Activated naive CD4-positive, alpha-beta T cell treated with anti-CD3 and anti-CD28 coated beads, Interleukin-2, amount 10 ng/mL, durations not matched to agents 7 days and 5 days (primary cell): ENCODE measurements around the gene ZNF462.
"Not testable (repeated sequence)": the region's sequence is repeated elsewhere in the genome, so short reads cannot be mapped to it uniquely, and the experiment has no call there.

Experiments
- CTCF ChIA-PET: fragments of 350-600 bp; sonication (Branson Sonifier 250); formaldehyde crosslinking; loops from one replicate; lab custom pipeline; 2021; ENCODE audit warnings: antibody characterized with exemption; lab: Charles Lee
- DNase-seq: peaks from one replicate; pipeline ENCODE4 v3.0.0-alpha.2; 2020
- H3K27ac Mint-ChIP-seq: one replicate; pipeline ENCODE4 v1.8.0; 2021; ENCODE audit warnings: mild to moderate bottlenecking, moderate library complexity, mixed read lengths
- H3K27me3 Mint-ChIP-seq: one replicate; pipeline ENCODE4 v1.8.0; 2021; ENCODE audit warnings: mild to moderate bottlenecking, mixed read lengths
- H3K36me3 Mint-ChIP-seq: one replicate; pipeline ENCODE4 v1.8.0; 2021; ENCODE audit warnings: mixed read lengths
- H3K4me1 Mint-ChIP-seq: one replicate; pipeline ENCODE4 v1.8.0; 2021; ENCODE audit warnings: mixed read lengths
- H3K4me3 Mint-ChIP-seq: one replicate; pipeline ENCODE4 v1.8.0; 2021; ENCODE audit warnings: mild to moderate bottlenecking, moderate library complexity, mixed read lengths
- H3K9me3 Mint-ChIP-seq: one replicate; pipeline ENCODE4 v1.8.0; 2021; ENCODE audit warnings: mixed read lengths

The ZNF462 gene

DNA sequence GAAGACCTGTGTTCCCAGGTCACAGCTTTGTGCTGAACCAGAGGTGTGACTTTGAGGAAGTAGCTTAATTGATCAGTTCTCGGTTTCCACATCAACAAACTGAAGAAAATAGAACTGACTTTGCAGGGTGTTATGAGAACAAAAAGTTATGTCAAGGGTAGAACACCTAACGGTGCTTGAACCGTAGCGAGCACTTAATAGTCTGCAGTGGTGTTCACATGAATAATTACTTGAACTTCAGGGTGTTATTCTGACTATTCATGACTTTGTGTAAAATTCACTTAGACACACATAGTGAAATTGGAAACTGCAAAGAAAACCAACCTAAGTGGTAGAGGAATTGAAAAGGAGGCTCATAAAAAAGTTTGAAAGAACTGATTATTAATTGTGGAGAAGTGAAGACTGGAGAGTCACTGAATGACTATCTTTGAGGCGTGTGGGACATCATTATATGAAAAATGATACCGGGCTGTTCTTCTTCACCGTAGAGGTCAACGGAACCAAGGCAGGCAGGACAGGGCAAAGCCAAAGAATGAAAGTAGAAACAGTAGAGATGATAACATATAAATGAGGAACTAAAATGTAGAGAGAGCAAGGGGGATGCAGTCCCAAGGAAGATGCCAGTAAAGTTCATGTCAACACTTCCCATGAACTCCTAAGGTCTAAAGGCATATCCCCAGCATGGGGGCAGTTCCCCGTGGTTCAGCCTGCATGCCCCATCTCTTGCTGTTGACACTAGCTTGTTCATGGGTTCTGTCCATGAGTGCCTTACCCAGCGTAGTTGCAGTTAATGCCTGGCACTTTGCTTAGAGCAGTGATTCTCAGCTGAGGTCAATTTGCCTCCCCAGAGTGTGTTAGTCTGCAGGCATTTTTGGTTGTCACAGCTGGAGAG lies 118.7 kb downstream of the ZNF462 start:
- H3K27ac Mint-ChIP-seq, result no peak overlapping the region
- no peaks in the 10 kb centered on the region for H3K36me3 Mint-ChIP-seq
- H3K9me3 Mint-ChIP-seq, result no peaks in the 10 kb centered on the region
- no peaks in the 10 kb centered on the region for H3K4me1 Mint-ChIP-seq
- no peak for DNase-seq
- H3K4me3 Mint-ChIP-seq, result no peak overlapping the region
- no peaks in the 10 kb centered on the region for H3K27me3 Mint-ChIP-seq
- CTCF ChIA-PET, result no interaction called here

DNA sequence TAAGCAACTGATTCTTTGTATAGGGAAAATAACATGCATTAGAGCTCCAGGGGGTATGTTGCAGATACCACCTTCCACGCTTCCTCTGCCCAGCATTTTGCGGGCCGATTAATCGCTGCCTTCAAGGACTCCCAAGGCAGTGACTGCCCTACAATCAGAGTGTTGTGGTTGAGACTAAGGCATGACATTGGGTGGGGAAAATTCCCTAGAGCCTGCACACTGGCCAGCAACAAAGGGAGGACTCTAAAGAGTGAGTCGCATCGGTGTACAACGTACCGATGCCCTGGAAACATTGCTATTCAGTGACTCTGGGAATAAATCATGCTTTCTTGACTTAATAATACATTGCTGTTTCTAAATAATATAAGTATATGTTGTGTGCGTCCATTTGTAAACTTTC lies 119.7 kb downstream of the ZNF462 start:
- Mint-ChIP-seq H3K27ac (no peak overlapping the region), H3K4me1 (no peaks in the 10 kb centered on the region), H3K4me3 (no peak overlapping the region), H3K27me3 (no peaks in the 10 kb centered on the region), H3K36me3 (no peaks in the 10 kb centered on the region), H3K9me3 (no peaks in the 10 kb centered on the region)
- no peak for DNase-seq
- CTCF ChIA-PET, result no interaction called here

DNA sequence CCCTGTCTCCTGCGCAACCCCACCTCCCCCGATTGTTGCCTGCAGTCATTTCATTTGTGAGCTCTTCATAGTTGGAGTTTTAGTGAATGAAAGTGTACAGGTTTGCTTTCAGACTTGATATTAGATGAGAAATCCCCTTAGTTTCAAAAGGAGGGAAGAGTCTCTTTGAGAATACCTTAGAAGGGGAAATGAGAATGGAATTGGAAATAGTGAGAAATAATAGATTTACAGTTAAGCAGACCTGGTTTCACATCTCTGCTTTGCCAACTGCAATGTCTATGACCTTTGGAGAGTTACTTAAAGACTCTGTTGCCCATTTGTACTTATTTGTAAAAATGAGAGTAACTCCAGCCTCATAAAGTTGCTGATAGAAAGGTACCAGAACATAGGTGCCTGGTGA lies 120.4 kb downstream of the ZNF462 start:
- Mint-ChIP-seq H3K27ac (no peak overlapping the region), H3K4me3 (no peak overlapping the region), H3K36me3 (no peaks in the 10 kb centered on the region), H3K9me3 (no peaks in the 10 kb centered on the region), H3K27me3 (no peaks in the 10 kb centered on the region), H3K4me1 (no peaks in the 10 kb centered on the region)
- CTCF ChIA-PET, result no interaction called here
- DNase-seq, result no peak

DNA sequence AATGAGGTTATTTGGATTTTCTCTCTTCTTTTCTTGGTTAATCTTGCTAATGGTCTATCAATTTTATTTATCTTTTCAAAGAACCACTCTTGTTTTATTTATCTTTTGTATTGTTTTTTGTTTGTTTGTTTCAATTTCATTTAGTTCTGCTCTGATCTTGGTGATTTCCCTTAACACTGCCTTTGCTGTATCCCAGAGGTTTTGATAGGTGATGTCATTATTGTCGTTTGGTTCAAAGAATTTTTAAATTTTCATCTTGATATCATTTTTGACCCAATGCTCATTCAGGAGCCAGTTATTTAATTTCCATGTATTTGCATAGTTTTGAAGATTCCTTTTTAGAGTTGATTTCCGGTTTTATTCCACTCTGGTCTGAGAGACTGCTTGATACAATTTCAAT lies 126.9 kb downstream of the ZNF462 start:
- H3K9me3 Mint-ChIP-seq, H3K27me3 Mint-ChIP-seq, H3K4me3 Mint-ChIP-seq, H3K27ac Mint-ChIP-seq, DNase-seq, CTCF ChIA-PET, H3K4me1 Mint-ChIP-seq, H3K36me3 Mint-ChIP-seq: not testable (repeated sequence)

DNA sequence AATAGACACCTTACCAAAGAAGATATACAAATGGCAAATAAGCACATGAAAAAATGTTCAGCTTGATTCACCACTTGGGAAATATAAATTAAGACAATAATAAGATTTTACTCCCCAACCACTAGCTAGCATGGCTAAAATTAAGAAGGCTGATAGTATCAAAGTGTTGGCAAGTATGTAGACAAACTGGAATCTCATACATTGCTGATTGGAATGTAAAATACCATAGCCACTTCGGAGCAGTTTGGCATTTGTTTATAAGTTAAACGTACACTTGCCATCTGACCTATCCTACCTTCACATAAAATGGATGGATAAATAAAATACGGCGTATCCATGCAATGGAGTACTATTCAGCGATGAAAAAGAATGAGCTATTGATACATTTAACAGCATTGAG lies 129.2 kb downstream of the ZNF462 start:
- no peak overlapping the region for H3K4me3 Mint-ChIP-seq
- CTCF ChIA-PET, result no interaction called here
- DNase-seq, result no peak
- H3K4me1 Mint-ChIP-seq, result no peaks in the 10 kb centered on the region
- H3K27ac Mint-ChIP-seq, result no peak overlapping the region
- H3K36me3 Mint-ChIP-seq, result no peaks in the 10 kb centered on the region
- peaks cover 2% of the 10 kb centered on the region for H3K9me3 Mint-ChIP-seq
- no peaks in the 10 kb centered on the region for H3K27me3 Mint-ChIP-seq

DNA sequence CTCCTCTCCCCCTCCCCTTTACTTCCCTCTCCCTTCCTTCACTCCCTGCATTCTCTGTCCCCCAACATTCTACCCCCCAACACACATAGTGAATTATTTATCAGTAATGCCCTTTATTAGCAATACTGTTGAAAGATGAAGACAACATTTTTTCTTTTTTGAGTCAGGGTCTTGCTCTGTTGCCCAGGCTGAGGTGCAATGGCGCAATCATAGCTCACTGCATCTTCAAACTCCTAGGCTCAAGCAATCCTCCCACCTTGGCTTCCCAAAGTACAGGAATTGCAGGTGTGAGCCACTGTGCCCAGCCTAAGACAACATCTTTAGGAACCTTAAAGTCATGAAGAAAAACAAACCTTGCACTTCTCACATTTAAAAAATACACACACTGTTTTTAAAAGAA lies 130.6 kb downstream of the ZNF462 start:
- CTCF ChIA-PET, result no interaction called here

DNA sequence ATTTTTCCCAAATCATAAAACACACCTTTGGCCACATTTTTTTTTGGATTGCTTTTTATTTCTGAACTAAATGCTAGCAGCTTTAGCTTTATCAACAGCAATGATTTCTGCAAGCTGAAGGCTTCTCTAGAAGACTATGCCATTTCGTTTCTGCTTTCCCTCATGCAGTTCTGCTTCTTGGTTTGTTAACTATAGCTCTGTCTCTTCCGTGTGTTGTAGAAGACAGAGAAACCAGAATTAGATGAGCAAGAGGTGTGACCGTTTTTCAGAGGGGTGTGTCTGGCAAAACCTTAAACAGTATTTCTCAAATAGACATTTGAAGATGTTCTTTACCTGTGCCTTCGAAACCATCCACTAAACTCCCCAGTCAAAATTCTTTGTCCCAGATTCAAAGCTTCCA lies 131.5 kb downstream of the ZNF462 start:
- no peaks in the 10 kb centered on the region for H3K36me3 Mint-ChIP-seq
- H3K9me3 Mint-ChIP-seq, result no peaks in the 10 kb centered on the region
- DNase-seq, result no peak
- CTCF ChIA-PET, result no interaction called here
- H3K27me3 Mint-ChIP-seq, result no peaks in the 10 kb centered on the region
- no peaks in the 10 kb centered on the region for H3K4me1 Mint-ChIP-seq
- no peak overlapping the region for H3K27ac Mint-ChIP-seq
- no peak overlapping the region for H3K4me3 Mint-ChIP-seq

More for the DNA sequence above, 130.6 kb downstream of the ZNF462 start:
- no peaks in the 10 kb centered on the region for H3K27me3 Mint-ChIP-seq
- no peak overlapping the region for H3K27ac Mint-ChIP-seq
- H3K4me3 Mint-ChIP-seq, result no peak overlapping the region
- peaks cover 2% of the 10 kb centered on the region for H3K9me3 Mint-ChIP-seq
- no peak for DNase-seq
- H3K36me3 Mint-ChIP-seq, result no peaks in the 10 kb centered on the region
- H3K4me1 Mint-ChIP-seq, result no peaks in the 10 kb centered on the region

DNA sequence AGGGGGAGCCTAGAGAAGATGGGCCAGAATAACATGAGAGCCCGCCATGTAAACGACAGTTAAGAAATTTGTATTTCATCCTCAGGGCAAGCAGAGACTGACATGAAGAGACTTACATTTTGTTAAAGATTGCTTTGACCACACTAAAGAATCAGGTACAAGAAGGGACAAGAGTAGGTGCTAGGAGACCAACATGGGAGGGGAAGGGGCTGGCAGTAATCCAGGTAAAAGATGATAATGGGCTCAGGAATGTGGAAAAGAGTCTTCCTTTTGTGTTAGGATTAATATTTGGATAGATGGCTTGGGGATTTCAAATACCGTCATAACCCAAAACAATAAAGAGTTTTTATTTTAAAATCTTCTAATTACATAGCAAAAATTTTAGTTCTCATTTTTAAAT lies 137.3 kb downstream of the ZNF462 start:
- no peaks in the 10 kb centered on the region for H3K27me3 Mint-ChIP-seq
- CTCF ChIA-PET, result no interaction called here
- H3K9me3 Mint-ChIP-seq, result no peaks in the 10 kb centered on the region

DNA sequence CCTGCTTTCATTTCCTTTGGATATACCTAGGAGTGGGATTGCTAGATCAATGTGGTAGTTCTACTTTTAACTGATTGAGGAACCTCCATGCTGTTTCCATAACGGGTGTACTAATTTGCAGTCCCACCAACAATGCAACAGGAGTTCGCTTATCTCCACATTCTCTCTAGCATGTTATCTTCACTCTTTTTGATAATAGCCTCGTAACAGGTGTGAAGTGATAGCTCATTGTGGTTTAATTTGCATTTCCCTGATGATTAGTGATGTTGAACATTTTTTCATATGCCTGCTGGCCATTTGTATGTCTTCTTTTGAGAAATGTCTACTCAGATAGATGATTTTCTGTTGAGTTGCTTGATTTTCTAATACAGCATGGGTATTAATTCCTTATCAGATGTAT lies 142.2 kb downstream of the ZNF462 start:
- CTCF ChIA-PET, result no interaction called here
- Mint-ChIP-seq H3K27ac (no peak overlapping the region), H3K4me3 (no peak overlapping the region), H3K27me3 (no peaks in the 10 kb centered on the region), H3K9me3 (no peaks in the 10 kb centered on the region), H3K4me1 (no peaks in the 10 kb centered on the region), H3K36me3 (no peaks in the 10 kb centered on the region)
- no peak for DNase-seq

More for the DNA sequence above, 137.3 kb downstream of the ZNF462 start:
- Mint-ChIP-seq H3K36me3 (no peaks in the 10 kb centered on the region), H3K4me1 (no peaks in the 10 kb centered on the region), H3K4me3 (no peak overlapping the region), H3K27ac (no peak overlapping the region)
- no peak for DNase-seq

DNA sequence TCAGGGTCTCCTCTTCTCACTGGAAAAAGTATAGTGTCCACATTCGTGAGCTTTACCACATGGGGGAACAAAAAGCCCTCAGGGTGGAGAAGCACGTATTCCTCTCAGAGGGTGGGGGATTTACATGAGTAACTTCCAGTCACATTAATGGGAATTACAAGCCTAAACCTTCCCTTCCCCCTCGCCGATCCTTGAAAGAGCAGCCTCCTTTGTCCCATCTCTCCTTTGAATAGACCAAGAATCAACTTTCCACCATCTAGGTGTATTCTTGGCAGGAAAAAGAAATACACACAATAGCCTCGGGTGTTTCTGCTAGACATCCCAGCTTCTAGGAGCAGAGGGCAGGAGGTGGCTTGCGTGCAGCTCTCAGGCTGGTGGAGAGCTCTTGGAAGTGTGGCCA lies 144.4 kb downstream of the ZNF462 start:
- Mint-ChIP-seq H3K4me3 (no peak overlapping the region), H3K4me1 (no peaks in the 10 kb centered on the region), H3K27me3 (no peaks in the 10 kb centered on the region), H3K27ac (no peak overlapping the region), H3K9me3 (no peaks in the 10 kb centered on the region), H3K36me3 (no peaks in the 10 kb centered on the region)
- no peak for DNase-seq
- CTCF ChIA-PET, result no interaction called here

DNA sequence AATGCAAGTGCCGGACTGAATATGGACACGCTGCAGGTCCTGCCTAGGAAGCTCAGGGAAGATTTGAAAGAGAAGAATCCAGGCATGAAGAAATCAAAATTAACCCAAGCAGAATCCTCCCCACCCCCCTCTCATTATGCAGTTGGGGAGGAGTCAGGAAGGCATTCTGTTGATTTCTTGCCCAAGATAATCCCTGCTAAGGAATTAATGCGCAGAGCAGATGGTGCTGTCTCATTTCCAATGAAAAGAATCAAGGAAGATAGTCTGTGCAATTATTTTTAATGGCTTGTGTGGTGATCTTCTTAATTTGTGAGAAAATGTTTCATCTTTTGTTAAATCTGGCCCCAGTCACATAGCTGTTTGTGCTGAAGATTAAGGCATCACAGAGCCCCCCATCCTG lies 145.0 kb downstream of the ZNF462 start:
- Mint-ChIP-seq H3K36me3 (no peaks in the 10 kb centered on the region), H3K4me3 (no peak overlapping the region), H3K27ac (no peak overlapping the region), H3K27me3 (no peaks in the 10 kb centered on the region), H3K9me3 (no peaks in the 10 kb centered on the region), H3K4me1 (no peaks in the 10 kb centered on the region)
- no peak for DNase-seq
- CTCF ChIA-PET, result no interaction called here

DNA sequence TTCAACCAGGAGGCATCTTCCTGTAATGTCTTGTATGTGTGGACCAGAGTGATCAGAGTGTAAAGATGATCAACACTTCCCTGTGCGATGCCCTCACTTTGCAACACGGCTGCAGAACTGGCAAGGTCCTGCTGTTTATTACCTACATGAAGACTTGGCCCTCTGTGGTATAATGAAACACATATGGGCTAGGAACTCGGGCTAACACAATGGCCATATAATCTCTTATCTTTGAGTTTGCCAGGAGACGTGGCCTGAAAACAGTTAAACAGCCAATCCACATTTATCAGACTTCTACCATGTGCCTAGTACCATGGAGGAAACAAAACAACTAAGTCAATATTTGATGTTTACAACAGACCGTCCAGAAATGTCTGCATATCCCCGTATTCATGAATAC lies 145.5 kb downstream of the ZNF462 start:
- Mint-ChIP-seq H3K4me1 (no peaks in the 10 kb centered on the region), H3K4me3 (no peak overlapping the region), H3K36me3 (no peaks in the 10 kb centered on the region), H3K27ac (no peak overlapping the region), H3K9me3 (no peaks in the 10 kb centered on the region), H3K27me3 (no peaks in the 10 kb centered on the region)
- DNase-seq, result no peak
- CTCF ChIA-PET, result no interaction called here

DNA sequence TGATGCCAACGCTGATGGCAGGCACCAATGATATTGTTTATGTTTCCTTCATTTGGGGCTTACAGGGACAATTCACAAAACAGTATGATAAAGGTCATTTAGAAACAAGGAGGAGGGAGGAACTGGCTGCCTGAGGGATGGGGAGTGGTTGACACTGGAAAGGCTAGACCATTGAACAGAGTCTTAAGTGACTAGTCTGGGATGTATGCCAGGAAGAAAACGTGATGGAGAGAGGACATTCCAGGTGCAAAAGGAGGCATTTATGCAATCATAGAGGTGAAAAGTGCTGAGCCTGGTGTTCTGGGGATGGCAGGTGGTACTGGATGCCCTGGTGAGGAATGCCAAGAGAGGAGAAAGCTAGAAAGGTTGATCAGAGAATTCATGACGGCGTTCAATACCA lies 153.4 kb downstream of the ZNF462 start:
- DNase-seq, result no peak
- no peak overlapping the region for H3K27ac Mint-ChIP-seq
- H3K36me3 Mint-ChIP-seq, result no peaks in the 10 kb centered on the region
- CTCF ChIA-PET, result no interaction called here
- no peaks in the 10 kb centered on the region for H3K4me1 Mint-ChIP-seq
- peaks cover 4% of the 10 kb centered on the region for H3K9me3 Mint-ChIP-seq
- H3K27me3 Mint-ChIP-seq, result no peaks in the 10 kb centered on the region
- H3K4me3 Mint-ChIP-seq, result no peak overlapping the region

DNA sequence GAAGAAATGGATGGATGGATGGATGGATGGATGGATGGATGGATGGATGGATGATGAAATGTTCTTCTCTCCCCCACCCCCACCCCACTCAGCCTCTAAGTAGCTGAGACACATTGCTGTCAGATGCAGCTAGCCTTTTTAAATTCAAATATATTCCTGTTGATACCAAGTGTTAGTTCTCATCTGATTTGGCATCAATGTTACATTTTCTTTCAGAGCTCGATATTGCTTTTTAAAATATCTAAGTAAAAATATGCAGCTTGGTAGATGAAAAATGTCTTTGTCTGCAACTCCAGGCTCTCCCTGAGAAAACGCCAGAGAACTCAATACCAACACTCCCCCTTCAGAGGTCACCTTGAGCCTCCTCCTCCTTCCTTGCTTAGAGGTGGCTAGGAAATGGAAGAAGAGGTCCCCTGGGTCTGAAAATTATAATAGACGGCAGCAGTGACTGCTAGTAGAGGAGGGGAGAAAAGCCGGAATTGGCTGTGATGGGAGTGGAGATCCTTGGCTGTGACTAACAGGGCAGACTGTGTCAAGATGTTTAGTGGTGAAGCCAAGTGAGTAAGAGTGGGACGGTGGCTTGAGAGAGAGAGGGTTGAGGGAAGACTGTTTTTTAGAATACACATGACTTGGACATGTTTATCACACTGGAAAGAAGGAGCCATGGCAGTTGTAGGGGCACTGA lies 156.0 kb downstream of the ZNF462 start:
- Mint-ChIP-seq H3K4me1 (peaks cover 2% of the 10 kb centered on the region), H3K4me3 (no peak overlapping the region), H3K27me3 (no peaks in the 10 kb centered on the region), H3K36me3 (no peaks in the 10 kb centered on the region), H3K27ac (no peak overlapping the region), H3K9me3 (peaks cover 4% of the 10 kb centered on the region)
- CTCF ChIA-PET, result no interaction called here
- no peak for DNase-seq

DNA sequence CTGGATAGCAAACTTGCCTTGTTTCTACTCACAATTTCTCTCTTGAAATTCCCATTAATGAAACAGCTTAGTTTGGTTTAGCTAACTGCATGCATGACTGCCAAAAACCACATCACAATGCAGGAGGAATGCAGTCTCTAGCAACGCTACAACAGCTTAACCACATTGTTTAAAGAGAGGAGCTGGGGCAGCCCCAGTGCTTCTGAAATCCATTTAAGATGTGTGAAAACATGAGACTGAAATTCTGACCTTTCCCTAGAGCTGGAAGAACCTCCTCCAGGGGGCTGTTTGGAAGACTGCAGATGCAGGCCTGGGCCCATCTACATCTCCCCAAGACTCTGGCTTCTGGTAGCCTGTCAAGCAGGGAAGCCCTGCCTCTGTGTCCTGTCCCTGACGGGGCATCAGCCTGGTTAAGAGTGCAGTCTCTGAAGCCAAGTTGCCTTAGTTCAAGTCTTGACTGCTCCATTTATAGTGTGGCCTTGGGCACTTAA lies 157.1 kb downstream of the ZNF462 start:
- Mint-ChIP-seq H3K4me3 (no peak overlapping the region), H3K27me3 (no peaks in the 10 kb centered on the region), H3K4me1 (peaks cover 12% of the 10 kb centered on the region), H3K27ac (no peak overlapping the region), H3K9me3 (peaks cover 4% of the 10 kb centered on the region), H3K36me3 (no peaks in the 10 kb centered on the region)
- DNase-seq, result no peak
- CTCF ChIA-PET, result interaction anchor here (0.5 kb wide), 1 partner anchor 395 kb away, joined by 3 read pairs; no protein-coding TSS in a partner anchor
